T-helper 22 cell (primary cell): ENCODE measurements around the gene NATD1.

Experiments
- DNase-seq: peaks from one replicate; pipeline ENCODE4 v3.0.0-alpha.2; 2020; ENCODE audit warnings: low read depth

Gene NATD1

GRCh38 chr17:21252796-21253645, at the start of gene NATD1:
NATD1 (minus strand) TSS chr17:21253410; CDS start chr17:21253264, 146 bp downstream.
- DNase-seq = peak; percentile 70

- DNase-seq = no peak
These were observed 48.7 kb upstream of the NATD1 start for GRCh38 chr17:21301593-21302550.

GRCh38 chr17:21300601-21301571, 47.7 kb upstream of the NATD1 start:
- DNase-seq = no peak

- DNase-seq = no peak
These were observed 46.9 kb upstream of the NATD1 start for GRCh38 chr17:21299981-21300600.

- DNase-seq = no peak
These were observed 45.8 kb upstream of the NATD1 start for GRCh38 chr17:21298983-21299519.

- no peak for DNase-seq
These were observed 45.1 kb upstream of the NATD1 start for GRCh38 chr17:21298056-21298982.

GRCh38 chr17:21297597-21297996, 44.4 kb upstream of the NATD1 start:
- no peak for DNase-seq

GRCh38 chr17:21297026-21297520, 43.9 kb upstream of the NATD1 start:
- no peak for DNase-seq

GRCh38 chr17:21296097-21297025, 43.2 kb upstream of the NATD1 start:
- no peak for DNase-seq

- no peak for DNase-seq
These were observed 42.1 kb upstream of the NATD1 start for GRCh38 chr17:21295036-21295952.

- no peak for DNase-seq
These were observed 41.3 kb upstream of the NATD1 start for GRCh38 chr17:21294321-21295035.

- no peak for DNase-seq
These were observed 40.6 kb upstream of the NATD1 start for GRCh38 chr17:21293831-21294210.

- DNase-seq = no peak
These were observed 39.9 kb upstream of the NATD1 start for GRCh38 chr17:21292867-21293830.

GRCh38 chr17:21291862-21292261, 38.7 kb upstream of the NATD1 start:
- DNase-seq = no peak

GRCh38 chr17:21291357-21291756, 38.1 kb upstream of the NATD1 start:
- no peak for DNase-seq
